HepG2 (cell line): ENCODE data around the gene DHX16. TPM values are rescaled to one million over a fixed set of nuclear protein-coding genes. Genes with fewer than 3 reads are reported as not detected.

ENCODE experiments used
- ARID5B ChIP-seq: IDR thresholded peaks from 2 replicates; pipeline ENCODE4 v1.4.0; 2020; ENCODE audit warnings: mild to moderate bottlenecking, missing genetic modification reagents
- BCL6 ChIP-seq: IDR thresholded peaks from 2 replicates; pipeline ENCODE4 v1.6.1; 2016; ENCODE audit warnings: missing genetic modification reagents, missing compliant biosample characterization
- CEBPG ChIP-seq: IDR thresholded peaks from 2 replicates; pipeline ENCODE4 v1.6.1; 2016
- ERF ChIP-seq: IDR thresholded peaks from 2 replicates; pipeline ENCODE4 v1.6.1; 2018; ENCODE audit warnings: missing biosample characterization, missing genetic modification reagents
- HMGXB4 ChIP-seq, 2 experiments: sonication (generic) in 1 of 2; formaldehyde crosslinking in 1 of 2; IDR thresholded peaks; 2 replicates each; pipeline versions ENCODE4 v1.4.0 to v1.6.1; 2018 to 2020; ENCODE audit warnings: missing genetic modification reagents in 2 of 2, borderline replicate concordance in 1 of 2, low read depth in 1 of 2, mild to moderate bottlenecking in 1 of 2, missing biosample characterization in 1 of 2
- IRX3 ChIP-seq: sonication (generic); formaldehyde crosslinking; IDR thresholded peaks from 2 replicates; pipeline ENCODE4 v1.8.1; 2023; ENCODE audit warnings: mild to moderate bottlenecking, low read depth, missing genetic modification reagents, borderline replicate concordance
- KAT2B ChIP-seq: fragments of 150-350 bp; IDR thresholded peaks from 2 replicates; pipeline ENCODE4 v1.6.1; 2014; ENCODE audit warnings: low read depth, low read length, borderline replicate concordance
- KDM3A ChIP-seq: IDR thresholded peaks from 2 replicates; pipeline ENCODE4 v1.6.1; 2018; ENCODE audit warnings: low read depth, missing compliant biosample characterization
- NBN ChIP-seq: fragments of 450-650 bp; conservative IDR thresholded peaks from 2 replicates; pipeline ENCODE4 v1.6.1; 2017
- NR3C1 ChIP-seq: sonication (generic); formaldehyde crosslinking; IDR thresholded peaks from 2 replicates; pipeline ENCODE4 v1.4.0; 2020; ENCODE audit warnings: missing genetic modification reagents
- PPARG ChIP-seq: conservative IDR thresholded peaks from 2 replicates; pipeline ENCODE4 v1.6.1; 2016; ENCODE audit warnings: missing biosample characterization, missing genetic modification reagents
- REL ChIP-seq: sonication (generic); formaldehyde crosslinking; conservative IDR thresholded peaks from 2 replicates; pipeline ENCODE4 v1.8.0; 2022; ENCODE audit warnings: mild to moderate bottlenecking, missing genetic modification reagents, moderate library complexity
- REPIN1 ChIP-seq: sonication (generic); formaldehyde crosslinking; IDR thresholded peaks from 2 replicates; pipeline ENCODE4 v1.8.0; 2022; ENCODE audit warnings: missing genetic modification reagents, low read depth, mild to moderate bottlenecking, borderline replicate concordance
- SNAPC5 ChIP-seq: sonication (generic); formaldehyde crosslinking; IDR thresholded peaks from 2 replicates; pipeline ENCODE4 v1.8.1; 2023; ENCODE audit warnings: mild to moderate bottlenecking, missing genetic modification reagents, borderline replicate concordance
- SRY ChIP-seq: sonication (generic); formaldehyde crosslinking; IDR thresholded peaks from 2 replicates; pipeline ENCODE4 v1.8.0; 2022; ENCODE audit warnings: mild to moderate bottlenecking, missing genetic modification reagents
- TCF12 ChIP-seq, 2 experiments: fragments of 450-650 bp in 1 of 2; sonication (generic) in 1 of 2; formaldehyde crosslinking in 1 of 2; IDR thresholded peaks; 2 replicates each; pipeline versions ENCODE4 v1.6.1 to v1.8.0; 2017 to 2022; ENCODE audit warnings: antibody characterized with exemption in 1 of 2, mild to moderate bottlenecking in 1 of 2, missing genetic modification reagents in 1 of 2, moderate library complexity in 1 of 2
- ZNF121 ChIP-seq: sonication (generic); formaldehyde crosslinking; IDR thresholded peaks from 2 replicates; pipeline ENCODE4 v1.5.0; 2020; ENCODE audit warnings: mild to moderate bottlenecking, missing genetic modification reagents
- ZNF260 ChIP-seq: sonication (generic); formaldehyde crosslinking; IDR thresholded peaks from 2 replicates; pipeline ENCODE4 v1.4.0; 2020; ENCODE audit warnings: missing genetic modification reagents, low read depth, mild to moderate bottlenecking, borderline replicate concordance
- ZNF512B ChIP-seq: sonication (generic); formaldehyde crosslinking; IDR thresholded peaks from 2 replicates; pipeline ENCODE4 v1.5.1; 2020; ENCODE audit warnings: missing genetic modification reagents, mild to moderate bottlenecking, borderline replicate concordance
- polyA plus RNA-seq, 8 experiments: library from polyadenylated mRNA; depleted of rRNA in 3 of 8; stranded (reverse) in 7 of 8; unstranded in 1 of 8; fragments of >200 nt; fragmentation: Illumina TruSeq in 4 of 8; extraction: Trizol in 4 of 8; gene quantifications; 2 replicates each; pipeline versions ENCODE4 v1.2.1 to v1.2.3, GENCODE V29; 2011 to 2016; ENCODE audit warnings: low read depth in 4 of 8, missing spikeins in 1 of 8, mixed read lengths in 1 of 8; ENCODE audit not compliant: insufficient read depth in 1 of 8
- total RNA-seq, 5 experiments: library from RNA; depleted of rRNA; stranded (reverse); fragments of >200 nt; fragmentation: Illumina TruSeq; extraction: Trizol; gene quantifications; 2 replicates each; pipeline ENCODE4 v1.2.3, GENCODE V29; 2016; ENCODE audit warnings: low read depth in 1 of 5

The DHX16 gene
- total and polyA plus RNA-seq, 2 of the 13 experiments (the other 11 are each of a cell fraction or from before 2014, with no cell fraction given) = 57.0 to 58.5 TPM

GRCh38 chr6:30717129-30717844, 44.5 kb upstream of the DHX16 start, which contains the start of gene MDC1 (continued):
- no peak for TF ChIP-seq NR3C1
- TF ChIP-seq REPIN1 (CRISPR knock-in tag) = peak; percentile 99; the same call in 1 of the 2 replicates
- TF ChIP-seq ZNF260 = no peak
- peak; percentile 96 for TF ChIP-seq KDM3A
- TF ChIP-seq SRY (CRISPR knock-in tag) = peak; percentile 88; the same call in 1 of the 2 replicates
- TF ChIP-seq ZNF121 = no peak
- peak; percentile 95 for TF ChIP-seq ERF (CRISPR knock-in tag)
- peak; percentile 78 for TF ChIP-seq BCL6 (CRISPR knock-in tag)
- no peak for TF ChIP-seq NBN
- TF ChIP-seq ARID5B = peak; percentile 79
- TF ChIP-seq KAT2B = peak; percentile 23; the same call in 1 of the 2 replicates
- TF ChIP-seq SNAPC5 (CRISPR knock-in tag) = peak; percentile 97
- TF ChIP-seq IRX3 = peak; percentile 91; the same call in 1 of the 2 replicates
- TF ChIP-seq REL (CRISPR knock-in tag) = peak; percentile 92; the same call in 1 of the 2 replicates
- peak; percentile 67 for TF ChIP-seq CEBPG (CRISPR knock-in tag)
- TF ChIP-seq ZNF512B (CRISPR knock-in tag) = no peak
- TF ChIP-seq PPARG (CRISPR knock-in tag) = peak; percentile 52; the same call in 1 of the 2 replicates
- TF ChIP-seq HMGXB4 (CRISPR knock-in tag; IDR thresholded peaks at IDR 0.05; ENCODE audit: borderline replicate concordance in 1 of 2, low read depth in 1 of 2) = peak; percentile 95
- no peak for TF ChIP-seq TCF12 (IDR thresholded peaks at IDR 0.05)
- peak; percentile 74; the same call in 1 of the 2 replicates for TF ChIP-seq TCF12 (CRISPR knock-in tag; IDR thresholded peaks at IDR 0.05)
